HG02973 (cell line): ENCODE results near the gene NAPSA.

Experiments
- ATAC-seq: cut with Tn5 transposase; IDR thresholded peaks from one replicate; pipeline ENCODE4 v1.9.1; 2021; ENCODE audit warnings: moderate library complexity; ENCODE audit not compliant: unreplicated experiment

NAPSA gene

DNA sequence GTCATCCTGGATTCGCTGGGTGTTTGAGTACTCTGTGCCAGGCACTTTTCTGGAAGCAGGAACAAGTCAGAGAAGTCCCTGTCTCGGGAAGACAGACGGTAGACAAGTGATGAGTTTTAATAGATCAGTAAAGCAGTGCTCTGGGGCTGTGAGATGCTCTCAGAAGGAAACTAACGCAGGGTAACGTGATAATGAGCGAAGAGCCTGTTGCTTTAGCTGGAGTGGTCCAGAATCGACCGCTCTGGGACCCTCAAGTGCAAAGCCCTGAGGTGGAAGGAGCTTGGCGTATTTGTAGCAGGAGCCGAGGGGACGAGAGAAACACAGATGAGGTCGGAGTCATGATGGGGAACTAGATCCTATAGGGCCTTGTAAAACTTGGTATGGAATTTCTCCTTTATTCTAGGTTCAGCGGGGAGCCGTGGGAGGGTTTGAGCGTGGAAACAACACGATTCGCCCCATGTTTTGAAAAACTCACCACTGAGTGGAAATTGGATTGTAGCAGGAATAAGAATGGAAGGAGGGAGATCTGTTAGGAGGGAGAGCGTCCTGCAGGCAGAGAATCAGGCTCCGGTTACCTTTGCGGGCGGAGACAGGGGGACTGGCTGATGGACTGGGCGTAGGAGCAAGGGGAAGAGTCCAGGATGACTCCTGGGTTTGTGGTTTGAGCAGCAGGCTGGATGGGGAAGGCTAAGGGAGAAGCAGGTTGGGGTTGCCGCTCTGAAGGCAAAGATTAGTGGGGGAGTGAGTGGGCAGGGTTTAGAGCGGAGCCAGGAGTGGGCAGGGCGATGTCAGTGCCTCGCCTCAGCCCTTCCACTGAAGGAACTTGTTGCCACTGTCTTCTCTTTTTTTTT, 19.5 kb upstream of the NAPSA start:
- ATAC-seq = no peak

DNA sequence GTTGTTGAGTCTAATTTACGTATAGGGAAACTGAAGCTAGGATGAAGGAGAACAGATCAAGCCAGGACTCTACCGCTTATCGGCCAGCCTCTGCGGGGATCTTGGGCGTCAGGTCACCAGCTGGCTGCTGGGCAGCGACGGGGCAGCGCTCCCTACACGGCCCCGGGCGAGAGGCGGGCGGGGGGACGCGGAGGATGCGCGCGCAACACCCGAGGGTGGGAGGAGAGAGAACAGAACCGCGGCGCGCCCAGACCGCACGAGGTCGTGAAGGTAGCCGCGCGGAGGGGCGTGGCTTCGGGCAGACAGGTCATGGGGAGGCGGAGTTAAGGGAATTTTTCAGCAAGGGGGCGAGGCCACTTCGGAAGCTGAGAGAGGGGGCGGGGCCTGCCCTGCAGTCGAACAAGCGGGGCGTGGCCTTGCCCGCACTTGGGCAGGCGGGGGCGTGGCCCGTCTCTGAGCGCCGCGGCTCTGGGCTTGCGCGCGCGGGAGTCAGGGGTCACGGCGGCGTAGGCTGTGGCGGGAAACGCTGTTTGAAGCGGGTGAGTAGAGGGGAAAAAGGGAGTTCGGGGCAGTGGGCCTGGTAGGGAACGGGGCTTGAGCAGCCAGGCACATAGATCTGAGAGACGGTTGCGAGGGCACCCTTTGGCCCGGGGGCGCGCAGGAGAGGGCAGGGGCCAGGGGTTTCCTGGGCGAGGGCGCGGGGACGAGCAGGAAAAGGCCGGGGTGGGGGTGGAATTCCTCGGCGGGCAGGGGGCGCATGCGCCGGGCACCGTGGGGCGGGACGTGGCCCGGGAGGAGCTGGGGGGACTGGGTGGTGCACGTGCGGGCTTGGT, 18.6 kb upstream of the NAPSA start, which contains the start of gene POLD1:
Gene POLD1, plus strand, starts transcription at position 496 of the 833 bp plus-strand sequence. CDS start 14,505 bp downstream, outside the sequence.
- peak; percentile 70 for ATAC-seq

DNA sequence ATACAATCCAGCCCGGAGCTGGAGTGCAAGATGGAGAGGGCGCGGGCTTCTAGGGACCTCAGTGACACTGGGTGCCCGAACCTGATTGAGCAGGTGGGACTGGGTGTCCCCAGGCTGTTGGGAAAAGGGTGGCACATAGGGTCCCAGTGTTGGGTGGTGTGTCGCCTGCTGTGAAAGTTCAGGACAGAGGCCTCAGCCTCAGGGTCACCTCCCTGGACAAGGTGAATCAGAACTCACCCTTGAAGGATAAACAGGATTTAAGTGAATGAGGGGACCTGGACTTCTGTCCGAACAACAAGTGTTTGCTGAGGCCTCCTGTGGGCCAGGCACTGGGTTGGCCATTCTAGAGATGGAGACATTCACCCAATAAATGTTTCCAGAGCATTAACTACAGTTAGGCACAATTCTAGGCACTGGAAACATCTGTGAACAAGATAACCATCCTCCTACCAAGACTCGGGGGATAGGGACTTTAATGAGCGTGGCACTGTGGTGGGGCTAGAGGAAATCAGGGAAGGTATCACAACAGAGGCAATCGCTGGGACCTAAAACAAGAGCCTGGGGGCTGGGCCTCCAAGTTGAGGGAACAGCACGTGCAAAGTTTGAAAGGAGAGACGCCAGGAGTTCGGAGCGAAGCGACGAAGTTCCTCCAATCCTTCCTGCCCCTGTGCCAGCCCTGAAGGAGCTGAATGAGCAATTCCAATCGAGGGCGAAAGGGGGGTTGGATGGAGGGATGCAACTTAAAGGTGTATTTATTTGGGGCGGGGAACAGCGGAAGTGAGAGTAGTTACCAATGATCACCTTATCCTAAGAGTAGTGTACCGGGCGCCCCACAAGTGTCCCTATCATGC, 17.8 kb upstream of the NAPSA start:
- ATAC-seq = no peak

DNA sequence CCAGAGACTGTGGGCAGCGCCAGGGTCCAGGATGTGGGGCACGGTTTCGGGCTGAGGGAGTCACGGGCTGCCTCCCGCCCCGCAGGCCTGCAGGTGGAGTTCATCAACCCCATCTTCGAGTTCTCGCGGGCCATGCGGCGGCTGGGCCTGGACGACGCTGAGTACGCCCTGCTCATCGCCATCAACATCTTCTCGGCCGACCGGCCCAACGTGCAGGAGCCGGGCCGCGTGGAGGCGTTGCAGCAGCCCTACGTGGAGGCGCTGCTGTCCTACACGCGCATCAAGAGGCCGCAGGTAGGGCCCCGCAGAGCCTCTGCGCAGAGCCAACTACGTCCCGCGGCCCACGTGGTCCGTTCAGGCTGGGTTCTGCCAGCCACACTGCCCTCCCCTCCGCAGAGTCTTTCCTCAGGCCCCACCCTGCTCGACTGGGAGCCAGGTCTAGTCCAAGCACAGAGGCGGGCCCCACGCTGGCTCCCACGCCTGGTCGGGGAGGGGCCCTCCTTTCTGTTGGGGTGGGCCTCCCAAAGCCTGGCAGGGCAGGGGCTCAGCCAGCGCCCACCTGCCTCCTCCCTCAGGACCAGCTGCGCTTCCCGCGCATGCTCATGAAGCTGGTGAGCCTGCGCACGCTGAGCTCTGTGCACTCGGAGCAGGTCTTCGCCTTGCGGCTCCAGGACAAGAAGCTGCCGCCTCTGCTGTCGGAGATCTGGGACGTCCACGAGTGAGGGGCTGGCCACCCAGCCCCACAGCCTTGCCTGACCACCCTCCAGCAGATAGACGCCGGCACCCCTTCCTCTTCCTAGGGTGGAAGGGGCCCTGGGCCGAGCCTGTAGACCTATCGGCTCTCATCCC, 16.7 kb upstream of the NAPSA start:
- no peak for ATAC-seq

DNA sequence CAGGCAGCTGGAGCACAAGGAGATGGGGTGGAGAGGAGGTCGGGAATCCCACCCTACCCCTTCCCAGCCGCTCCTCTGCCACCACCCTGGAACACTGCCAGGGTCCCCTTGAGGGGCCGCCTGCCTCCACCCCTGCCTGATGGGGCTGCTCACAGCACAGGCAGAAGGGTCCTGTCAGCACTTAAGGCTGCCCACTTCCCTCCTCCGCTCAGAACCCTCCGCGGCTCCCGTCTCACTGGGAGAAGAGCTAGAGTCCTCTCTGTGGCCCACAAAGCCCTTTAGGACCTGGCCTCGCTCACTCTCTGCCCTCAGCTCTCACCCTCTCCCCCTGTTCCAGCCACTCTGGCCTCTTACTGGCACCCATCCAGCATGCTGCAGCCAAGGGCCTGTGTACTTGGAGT, 15.3 kb upstream of the NAPSA start:
- no peak for ATAC-seq

DNA sequence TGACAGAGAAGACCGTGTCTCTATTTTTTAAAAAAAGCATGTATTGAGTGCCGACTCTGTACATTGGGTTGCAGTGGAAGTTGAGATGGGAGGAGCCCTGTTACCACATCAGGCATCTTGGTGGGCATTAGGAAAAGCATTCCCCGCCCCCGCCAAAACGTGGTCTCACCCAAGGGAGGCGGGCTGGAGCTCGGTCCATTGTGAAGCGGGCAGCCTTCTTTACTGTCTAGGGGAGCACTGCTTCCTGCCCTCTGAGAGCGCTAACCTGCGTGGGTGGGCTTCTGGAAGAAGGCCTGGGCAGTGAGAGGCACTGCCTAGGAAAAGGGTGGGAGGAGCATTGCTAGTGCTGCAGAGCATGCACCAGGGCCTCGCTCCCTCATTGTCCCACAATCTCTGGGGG, 14.7 kb upstream of the NAPSA start:
- no peak for ATAC-seq

DNA sequence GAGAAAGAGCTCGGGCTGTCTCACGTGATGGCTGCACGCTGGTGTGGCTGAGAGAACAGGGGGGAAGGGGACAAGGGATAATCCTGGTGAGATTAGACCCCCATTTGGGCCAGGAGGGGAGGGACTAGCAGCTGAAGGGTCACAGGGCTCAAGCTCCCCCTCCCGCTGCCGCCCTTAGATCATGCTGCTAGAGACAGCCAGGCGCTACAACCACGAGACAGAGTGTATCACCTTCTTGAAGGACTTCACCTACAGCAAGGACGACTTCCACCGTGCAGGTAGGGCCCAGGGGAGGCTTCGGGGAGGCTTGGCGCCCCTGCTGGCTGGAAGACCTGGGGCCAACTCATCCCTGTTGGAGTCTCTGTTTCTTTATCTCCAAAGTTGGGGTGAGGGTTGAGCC, 14.2 kb upstream of the NAPSA start:
- no peak for ATAC-seq

DNA sequence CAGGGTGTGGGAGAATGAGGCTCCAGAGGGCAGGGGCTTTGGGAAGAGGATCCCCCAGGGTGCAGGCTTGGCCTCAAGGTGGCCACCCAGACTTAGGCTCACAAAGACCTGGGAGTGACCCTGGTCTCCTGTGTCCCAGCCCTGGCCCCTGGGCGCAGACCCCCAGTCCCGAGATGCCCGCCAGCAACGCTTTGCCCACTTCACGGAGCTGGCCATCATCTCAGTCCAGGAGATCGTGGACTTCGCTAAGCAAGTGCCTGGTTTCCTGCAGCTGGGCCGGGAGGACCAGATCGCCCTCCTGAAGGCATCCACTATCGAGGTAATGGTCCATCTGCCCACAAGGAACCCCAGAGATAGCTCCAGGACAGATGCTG, 13.4 kb upstream of the NAPSA start:
- no peak for ATAC-seq

DNA sequence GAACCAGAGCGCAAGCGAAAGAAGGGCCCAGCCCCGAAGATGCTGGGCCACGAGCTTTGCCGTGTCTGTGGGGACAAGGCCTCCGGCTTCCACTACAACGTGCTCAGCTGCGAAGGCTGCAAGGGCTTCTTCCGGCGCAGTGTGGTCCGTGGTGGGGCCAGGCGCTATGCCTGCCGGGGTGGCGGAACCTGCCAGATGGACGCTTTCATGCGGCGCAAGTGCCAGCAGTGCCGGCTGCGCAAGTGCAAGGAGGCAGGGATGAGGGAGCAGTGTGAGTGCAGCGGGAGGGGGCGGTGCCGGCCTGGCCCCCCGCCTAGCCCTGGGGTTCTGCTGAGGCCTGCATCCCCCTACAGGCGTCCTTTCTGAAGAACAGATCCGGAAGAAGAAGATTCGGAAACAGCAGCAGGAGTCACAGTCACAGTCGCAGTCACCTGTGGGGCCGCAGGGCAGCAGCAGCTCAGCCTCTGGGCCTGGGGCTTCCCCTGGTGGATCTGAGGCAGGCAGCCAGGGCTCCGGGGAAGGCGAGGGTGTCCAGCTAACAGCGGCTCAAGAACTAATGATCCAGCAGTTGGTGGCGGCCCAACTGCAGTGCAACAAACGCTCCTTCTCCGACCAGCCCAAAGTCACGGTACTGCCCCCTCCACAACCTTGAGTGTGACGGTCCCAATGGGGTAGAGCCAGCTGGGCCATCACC, 12.9 kb upstream of the NAPSA start:
- ATAC-seq = no peak

DNA sequence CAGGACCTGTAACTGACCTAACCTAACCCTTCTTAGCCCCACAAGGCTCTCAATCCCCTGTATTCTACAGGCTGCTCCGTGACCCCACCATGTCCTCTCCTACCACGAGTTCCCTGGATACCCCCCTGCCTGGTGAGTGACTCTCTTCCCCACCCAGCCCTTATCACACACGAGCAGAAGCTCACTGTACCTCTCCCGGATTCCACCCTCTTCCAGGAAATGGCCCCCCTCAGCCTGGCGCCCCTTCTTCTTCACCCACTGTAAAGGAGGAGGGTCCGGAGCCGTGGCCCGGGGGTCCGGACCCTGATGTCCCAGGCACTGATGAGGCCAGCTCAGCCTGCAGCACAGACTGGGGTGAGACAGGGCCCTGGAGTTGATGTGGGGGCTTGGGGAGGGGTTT, 12.1 kb upstream of the NAPSA start:
- ATAC-seq = no peak

DNA sequence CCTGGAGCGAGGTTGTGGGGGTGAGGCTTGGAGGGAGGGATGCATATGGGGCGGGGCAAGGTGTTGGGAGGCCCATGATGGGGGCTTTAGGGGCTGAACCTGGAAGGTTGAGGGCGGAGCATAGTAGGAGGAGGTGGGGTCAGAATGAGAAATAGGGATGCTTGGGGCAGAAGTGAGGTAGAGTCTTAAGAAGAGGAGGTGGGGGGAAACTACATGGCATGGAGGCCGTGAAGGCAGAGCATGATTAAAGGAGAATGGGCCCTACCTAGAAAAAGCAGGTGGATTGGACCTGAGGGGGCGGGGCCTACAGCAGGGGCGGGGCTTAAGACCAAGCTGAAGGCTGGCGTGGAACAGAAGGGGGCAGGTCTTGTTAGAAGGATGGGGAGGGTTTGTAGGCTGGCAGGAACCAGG, 11.6 kb upstream of the NAPSA start:
- no peak for ATAC-seq

DNA sequence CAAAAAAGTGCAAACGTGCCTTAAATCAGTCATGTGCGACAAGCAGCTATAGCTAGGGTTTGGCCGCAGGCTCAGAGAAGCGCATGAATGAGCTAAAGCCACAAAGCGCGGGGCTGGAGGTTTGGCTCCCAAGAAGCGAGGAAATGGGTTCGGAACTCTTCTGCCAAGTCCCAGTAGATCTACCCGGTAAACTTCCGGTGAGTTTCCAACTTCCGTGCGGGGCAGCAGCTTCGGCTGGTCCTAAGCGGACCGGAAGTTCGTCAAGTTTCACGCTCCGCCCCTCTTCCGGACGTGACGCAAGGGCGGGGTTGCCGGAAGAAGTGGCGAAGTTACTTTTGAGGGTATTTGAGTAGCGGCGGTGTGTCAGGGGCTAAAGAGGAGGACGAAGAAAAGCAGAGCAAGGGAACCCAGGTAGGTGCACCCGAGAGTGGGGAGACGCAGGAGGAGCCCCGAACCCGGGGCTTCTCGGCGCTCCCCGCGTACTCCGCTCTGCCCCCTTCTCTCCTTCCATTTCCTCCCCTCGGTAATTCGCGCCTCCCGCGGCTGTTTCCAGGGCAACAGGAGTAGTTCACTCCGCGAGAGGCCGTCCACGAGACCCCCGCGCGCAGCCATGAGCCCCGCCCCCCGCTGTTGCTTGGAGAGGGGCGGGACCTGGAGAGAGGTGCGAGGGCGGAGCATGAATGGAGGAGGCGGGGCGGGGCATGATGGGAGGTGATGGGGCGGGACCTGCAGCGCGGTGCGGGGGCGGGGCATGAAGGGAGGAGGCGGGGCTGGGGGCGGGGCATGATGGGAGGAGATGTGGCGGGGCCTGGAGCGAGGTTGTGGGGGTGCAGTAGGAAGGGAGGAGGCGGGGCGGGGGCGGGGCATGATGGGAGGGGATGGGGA, 11.0 kb upstream of the NAPSA start, which contains the start of gene NR1H2:
Gene NR1H2, plus strand, starts transcription at position 292 of the 885 bp plus-strand sequence. CDS start 1,149 bp downstream, outside the sequence.
- peak; percentile 73 for ATAC-seq

DNA sequence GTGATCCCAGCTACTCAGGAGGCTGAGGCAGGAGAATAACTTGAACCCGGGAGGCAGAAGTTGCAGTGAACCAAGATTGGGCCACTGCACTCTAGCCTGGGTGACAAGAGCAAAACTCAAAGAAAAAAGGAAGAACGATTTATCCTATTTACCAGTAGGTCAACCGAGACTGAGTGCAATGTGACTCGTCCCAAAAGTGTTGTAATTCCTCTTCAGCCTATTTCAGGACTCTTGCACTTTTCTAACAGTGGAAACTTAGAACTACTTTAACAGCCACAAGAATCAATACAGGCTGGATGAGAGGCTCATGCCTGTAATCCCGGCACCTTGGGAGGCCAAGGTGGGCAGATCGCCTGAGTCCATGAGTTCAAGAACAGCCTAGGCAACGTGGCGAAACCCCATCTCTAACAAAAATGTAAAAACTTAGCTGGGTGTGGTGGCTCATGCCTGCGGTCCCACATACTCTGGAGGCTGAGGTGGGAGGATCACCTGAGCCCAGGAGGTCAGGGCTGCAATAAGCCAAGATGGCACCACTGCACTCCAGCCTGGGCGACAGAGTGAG, 6.6 kb upstream of the NAPSA start:
- ATAC-seq = no peak

DNA sequence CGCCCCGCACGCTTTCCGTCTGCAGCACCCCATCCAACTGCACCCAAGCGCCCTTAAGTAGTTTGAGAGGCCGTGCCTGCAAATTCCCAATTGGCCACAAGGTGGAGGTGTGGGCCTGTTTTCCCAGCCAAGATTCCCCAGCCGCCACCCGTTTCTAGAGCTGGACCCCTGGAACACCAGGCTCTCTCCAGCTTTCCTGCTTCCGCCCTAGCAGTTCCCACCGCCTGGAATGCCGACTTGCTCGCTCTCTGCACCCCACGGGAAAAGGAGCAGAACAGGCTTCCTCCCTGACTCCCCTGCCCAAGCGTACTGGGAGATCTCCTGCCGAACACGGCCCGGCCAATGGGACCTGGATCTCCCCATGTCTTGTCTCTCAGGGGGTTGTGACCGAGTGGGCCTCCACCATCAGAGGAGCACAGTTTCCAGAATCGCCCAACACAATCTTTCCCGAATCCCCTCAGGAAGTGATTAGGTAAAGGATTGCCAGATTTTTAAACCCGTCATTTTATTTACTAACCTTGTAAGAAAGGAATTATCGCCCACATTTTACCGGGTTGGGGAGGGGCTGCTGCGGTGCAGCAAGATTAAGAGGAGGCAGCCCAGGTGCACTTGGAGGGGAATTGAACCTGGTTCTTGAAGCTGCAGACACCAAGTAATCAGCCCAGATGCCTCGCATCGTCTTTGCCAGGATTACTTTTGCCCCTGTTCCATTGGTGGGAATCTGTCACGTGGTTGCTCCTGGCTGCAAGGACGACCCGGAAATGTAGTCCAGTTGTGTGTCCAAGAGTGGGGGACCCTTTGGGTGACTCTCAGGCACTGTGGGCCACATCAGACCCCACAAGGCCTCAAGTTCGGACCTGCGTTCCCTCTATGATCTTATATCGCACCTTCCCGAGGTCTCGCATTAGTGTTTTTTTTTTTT, 3.5 kb upstream of the NAPSA start:
- ATAC-seq = no peak

DNA sequence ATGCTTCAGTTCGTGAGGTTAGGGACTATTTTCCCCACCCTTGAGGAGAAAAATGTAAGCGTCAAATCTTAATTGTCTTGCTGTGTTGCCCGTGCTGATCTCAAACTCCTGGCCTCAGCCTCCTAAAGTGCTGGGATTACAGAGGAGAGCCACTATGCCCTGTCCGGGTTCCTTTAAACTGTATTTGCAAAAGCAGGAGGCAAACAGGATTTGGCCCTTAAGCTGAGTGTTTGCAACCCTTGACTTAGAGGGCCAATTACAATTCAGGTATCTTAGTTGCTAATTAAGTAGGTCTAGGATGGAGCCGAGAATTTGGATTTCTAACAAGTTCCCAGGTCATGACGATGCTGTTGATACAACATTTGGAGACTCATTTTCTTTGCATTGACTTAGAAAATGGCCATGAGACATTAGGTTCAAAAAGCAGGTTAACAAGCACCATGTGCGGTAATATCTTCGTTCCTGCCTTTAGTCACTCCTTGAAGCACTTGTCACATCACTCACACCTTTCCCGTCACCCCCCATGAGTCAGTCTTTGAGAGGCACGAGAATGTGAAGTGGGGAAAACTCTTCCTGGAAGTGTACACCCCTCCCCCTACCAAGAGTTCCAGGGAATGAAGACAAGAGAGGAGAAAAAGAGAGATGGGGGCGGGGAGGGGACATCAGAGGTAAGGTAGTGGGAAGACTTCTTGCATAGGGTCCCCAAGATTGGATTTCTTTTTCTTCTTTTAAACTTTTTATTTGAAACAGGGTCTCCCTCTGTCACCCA, 2.6 kb downstream of the NAPSA start:
- no peak for ATAC-seq

DNA sequence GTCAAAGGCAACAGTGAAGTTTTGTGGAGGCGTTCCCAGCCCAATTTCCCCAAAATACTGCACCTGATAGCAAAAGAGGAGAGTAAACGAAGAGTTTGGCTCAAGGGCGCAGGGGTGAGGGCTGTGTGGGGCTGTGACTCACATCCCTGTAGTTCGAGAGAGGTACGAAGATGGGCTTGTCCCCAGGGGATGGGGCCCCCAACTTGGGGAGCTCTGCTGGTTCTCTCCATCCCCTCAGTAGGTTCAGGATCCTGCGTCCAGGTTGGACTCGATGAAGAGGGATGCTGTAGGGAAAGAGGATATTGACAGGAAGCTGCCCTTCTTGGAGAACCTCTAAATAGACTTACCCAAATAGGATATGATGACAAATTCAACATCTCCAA, 3.4 kb downstream of the NAPSA start:
- no peak for ATAC-seq
